GM18868 (cell line): Measurements from ENCODE around the gene DENND2D.

Experiments used
- ATAC-seq: cut with Tn5 transposase; IDR thresholded peaks from one replicate; pipeline ENCODE4 v1.9.1; 2021; ENCODE audit warnings: mild to moderate bottlenecking, moderate library complexity; ENCODE audit not compliant: unreplicated experiment

The DENND2D gene, protein sequence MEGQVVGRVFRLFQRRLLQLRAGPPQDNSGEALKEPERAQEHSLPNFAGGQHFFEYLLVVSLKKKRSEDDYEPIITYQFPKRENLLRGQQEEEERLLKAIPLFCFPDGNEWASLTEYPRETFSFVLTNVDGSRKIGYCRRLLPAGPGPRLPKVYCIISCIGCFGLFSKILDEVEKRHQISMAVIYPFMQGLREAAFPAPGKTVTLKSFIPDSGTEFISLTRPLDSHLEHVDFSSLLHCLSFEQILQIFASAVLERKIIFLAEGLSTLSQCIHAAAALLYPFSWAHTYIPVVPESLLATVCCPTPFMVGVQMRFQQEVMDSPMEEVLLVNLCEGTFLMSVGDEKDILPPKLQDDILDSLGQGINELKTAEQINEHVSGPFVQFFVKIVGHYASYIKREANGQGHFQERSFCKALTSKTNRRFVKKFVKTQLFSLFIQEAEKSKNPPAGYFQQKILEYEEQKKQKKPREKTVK

DNA sequence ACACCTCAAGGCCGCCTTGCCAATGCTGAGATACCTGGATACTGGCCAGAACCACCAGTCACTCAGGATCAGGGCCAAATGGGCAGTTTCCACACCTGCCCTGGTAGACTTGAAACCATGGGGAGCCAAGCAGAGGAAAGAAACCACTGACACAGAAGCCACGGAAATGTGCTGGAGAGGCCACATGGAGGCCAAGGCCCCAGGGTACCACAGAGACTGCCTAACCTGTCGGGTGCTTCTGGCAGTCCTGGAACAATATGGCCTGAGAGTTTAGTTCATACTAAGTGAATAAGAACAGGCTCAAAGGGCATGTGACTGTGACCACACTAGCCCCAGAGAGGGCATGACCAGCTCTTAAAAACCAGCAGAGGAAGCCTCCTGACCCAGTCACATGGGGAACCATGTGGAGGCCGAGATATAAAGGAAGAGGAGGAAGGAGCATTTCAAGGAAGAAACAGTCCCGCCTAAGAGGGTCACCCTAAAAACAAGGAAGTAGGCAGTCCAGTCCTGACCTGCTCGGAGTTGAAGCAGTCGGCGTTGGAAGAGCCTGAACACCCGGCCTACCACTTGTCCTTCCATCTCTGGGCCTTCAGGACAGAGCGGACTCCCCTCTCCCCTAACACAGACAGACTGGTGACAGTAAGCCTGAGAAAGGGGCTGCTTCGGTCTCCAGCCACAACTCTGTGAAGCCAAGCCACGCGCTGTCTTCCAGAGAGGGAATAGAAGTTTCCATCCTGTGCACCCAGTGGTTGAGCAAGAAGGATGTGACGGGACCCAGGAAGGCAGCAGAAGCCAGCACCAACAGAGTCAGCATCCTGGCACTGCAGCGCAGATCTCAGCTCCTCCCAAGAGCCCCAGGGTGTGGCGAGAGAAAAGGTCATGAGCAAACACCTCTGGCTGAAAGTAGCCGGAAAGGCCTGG, at the start of gene DENND2D:
Gene DENND2D, minus strand, starts transcription at position 766 of the 921 bp plus-strand sequence. Its CDS starts 187 bp downstream, at position 579.
- ATAC-seq: no peak

DNA sequence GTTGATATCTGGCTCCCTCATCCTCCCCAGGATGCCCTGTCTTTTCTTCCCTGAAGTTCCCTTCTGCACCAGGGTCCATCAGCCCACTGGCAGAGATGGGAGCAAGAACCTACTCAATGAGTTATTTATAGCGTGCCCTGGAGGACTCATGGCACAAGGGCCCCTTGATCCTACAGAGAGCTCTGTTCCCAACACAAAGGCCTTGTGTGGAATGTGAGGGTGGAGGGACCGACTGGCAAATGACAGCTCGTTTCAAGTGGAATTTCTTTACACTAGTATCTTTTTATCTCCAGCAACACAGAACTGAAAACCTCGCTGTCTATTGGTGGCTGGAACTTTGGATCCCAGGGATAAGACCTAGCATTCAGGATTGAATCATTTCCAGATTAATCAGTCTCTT, 49.5 kb upstream of the DENND2D start:
- no peak for ATAC-seq

DNA sequence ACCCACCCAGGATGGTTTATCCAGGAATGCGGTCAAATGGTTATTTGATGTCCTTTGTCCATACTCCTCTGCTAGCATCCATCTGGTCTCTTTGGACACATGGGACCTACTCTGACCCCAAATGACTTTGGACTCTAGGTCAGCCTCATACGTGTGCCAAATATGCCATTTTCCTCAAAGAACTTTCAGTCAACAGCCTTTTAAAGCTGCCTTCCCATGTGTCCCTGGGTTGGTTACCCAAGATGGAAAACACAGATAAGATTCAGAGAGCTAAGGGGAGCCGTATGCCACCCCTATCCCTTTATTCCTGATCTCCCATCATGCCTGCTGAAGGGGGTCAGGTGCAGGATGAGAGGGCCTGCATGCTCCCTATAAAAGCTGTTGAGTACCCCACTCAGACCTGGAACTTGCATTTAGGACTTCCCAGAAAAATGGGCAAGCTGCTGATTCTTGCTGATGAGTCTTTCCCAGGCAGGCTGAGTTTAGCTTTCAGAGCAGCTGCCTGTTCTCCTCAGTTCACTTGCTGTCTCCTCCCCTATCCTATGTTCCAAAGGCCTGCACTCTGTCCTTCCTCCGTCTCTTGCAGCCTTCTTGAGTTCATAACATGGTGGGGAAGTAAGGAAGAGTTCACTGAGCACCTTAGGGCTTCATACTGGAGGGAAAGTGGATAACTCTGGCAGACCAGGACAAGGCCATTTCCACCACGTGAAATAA, 46.8 kb upstream of the DENND2D start:
- ATAC-seq: no peak

DNA sequence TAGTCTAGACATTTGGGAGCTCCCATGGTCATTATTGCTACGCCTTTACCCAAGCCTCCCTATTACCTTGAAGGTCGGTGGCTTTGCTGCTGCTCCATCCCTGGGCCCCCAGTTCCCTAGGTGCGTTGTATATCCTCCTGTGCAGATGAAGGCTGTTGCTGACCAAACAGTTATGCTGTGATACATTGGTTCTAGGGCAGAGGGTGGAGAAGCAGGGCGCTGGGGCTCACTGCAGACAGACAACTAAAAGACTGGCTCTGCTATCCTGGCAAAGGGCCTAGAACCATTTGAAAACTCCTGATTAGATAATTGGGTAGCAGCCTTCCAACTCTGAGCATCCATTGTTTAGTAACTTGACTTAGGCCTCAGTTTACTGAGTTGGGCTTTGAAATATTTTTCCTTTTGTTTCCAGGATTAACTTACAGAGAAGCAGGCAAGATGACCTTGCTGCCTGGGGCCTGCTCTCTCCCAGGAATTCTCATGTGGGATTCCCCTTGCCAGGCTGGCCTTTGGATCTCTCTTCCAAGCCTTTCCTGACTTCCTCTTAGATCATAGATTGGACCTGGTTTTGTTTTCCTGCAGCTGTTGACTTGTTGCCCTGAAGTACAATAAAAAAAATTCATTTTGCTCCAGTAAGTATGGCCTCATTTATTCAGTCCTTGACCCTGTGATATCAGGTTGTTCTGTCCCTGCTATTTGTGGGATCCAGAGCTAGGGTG, 42.5 kb upstream of the DENND2D start:
- ATAC-seq: no peak

DNA sequence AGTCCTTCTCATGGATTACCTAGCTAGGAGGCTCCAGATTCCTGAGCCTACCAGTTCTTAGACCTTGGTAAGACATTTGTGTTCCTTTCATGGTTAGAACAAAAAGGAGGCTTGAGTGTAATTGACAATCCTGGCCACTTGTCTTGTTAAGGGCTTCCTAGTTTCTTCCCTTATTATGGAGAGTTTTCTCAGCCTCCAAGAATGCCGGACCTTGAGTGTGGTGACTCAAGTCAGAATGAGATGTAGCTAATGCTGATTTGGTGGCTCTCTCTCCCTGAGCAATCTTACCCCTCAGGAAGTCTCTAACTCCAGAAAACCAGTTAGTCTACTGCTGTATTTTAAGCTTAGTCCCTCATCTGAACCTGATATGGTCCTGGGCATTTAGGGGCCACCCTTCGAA, 41.4 kb upstream of the DENND2D start:
- ATAC-seq: no peak

DNA sequence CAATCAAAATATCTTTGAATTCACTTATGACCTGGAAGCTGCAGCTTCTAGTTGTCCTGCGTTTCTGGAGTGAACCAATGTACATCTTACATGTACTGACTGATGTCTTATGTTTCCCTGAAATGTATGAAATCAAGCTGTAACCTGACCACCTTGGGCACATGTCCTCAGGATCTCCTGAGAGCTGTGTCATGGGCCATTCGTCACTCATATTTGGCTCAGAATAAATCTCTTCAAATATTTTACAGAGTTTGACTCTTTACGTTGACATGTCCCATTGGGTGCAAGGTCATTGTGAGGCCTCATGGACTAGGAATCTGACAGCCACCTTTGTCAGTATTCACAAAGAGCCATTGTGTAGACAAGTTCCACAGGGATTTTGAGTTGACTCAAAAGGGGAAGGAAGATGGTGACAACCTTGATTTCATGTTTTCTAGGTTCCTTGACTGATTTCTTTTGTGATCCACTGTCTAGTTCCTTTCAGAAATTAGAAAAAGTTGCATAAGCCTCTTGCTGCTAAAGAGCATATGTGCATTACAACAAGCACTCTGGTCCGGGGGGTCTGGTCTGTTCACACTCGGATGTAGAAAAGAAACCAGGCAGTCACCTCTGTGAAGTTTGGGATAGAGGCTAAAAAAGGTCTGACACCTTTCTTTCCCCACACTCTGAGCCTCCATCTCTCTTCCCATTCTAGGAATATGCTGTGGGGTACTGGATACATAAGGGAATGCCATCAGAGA, 37.8 kb upstream of the DENND2D start:
- ATAC-seq: no peak

DNA sequence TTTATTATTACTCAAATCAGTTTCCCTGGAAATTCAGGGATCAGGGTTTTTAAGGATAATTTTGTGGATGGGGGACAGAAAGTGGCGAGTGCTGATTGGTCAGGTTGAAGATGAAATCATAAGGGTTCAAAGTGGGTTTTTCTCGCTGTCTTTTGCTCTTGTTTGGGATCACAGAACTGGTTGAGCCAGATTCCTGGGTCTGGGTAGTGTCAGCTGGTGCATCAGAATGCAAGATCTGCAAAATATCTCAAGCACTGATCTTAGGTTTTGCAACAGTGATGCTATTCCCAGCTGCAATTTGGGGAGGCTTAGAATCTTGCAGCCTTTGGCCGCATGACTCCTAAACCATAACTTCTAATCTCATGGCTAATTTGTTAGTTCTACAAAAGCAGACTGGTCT, 36.4 kb upstream of the DENND2D start:
- no peak for ATAC-seq

DNA sequence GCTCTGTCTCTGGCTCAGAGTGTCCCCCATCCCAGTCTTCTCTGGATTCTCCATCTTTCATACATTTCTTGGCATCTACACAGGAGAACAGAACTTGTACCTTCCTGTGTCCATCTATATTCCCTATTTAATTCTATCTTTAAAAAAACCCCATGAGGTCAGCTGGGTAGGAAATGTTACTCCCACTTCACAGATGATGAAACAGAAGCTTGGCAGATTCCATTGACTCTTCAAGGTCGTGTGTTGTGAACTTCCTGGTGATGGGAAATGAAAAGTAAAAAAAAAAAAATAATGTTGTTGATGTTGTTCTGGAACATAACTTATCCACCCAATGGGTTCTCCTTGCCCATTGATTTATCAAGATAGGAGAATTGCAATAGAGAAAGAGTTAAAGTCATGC, 35.9 kb upstream of the DENND2D start:
- ATAC-seq: no peak

DNA sequence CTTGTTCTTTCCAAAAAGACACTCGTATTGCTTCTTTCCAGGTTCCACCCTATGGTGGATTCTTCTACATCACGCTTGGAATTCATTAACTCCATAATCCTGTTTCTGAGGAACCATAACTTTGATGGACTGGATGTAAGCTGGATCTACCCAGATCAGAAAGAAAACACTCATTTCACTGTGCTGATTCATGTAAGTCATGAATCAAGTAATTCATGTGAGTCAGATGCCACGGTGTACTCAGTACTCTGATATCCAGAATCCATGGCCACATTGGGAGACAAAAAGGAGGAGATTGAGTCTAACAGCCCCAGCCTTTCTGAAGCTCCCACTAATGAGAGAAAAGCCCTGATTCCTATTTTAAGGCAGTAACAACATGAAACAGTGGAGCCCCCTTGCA, 34.4 kb upstream of the DENND2D start:
- no peak for ATAC-seq

DNA sequence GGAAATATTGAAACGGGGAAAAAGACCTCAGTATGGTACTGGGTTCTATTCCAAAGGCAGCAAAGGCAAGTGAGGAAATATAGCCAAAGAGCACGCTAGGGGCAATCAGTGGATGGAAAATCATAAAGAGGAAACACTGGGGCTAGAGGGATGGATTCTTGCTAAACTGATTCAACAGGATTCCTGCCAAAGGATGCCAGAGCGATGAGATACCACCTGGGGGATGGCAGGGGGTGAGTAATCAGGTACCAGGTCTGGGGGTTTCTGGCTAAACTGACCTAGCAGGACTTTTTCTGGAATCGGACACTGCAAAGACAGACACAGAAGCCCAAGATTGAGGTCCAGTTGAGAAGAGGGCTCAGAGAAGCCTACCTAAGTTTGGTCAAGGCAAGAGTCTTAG, 33.8 kb upstream of the DENND2D start:
- ATAC-seq: no peak

DNA sequence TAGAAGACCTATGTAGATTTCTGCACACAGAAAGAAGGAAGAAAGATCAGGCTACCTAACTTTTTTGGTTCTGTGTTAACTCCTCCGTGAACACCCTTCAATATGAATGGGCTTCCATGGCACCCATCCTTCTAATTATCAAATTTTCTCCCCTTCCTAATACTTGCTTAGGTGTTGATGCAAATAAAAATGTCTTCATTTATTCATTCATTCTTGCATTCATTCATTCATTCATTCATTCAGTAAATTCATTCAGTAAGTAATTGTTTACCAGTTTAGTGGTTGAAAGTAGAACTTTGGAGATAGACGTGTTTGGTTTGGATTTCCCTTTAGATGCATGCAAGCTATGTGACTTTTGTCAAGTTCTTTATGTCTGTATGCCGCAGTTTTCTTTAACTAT, 31.7 kb upstream of the DENND2D start:
- no peak for ATAC-seq

DNA sequence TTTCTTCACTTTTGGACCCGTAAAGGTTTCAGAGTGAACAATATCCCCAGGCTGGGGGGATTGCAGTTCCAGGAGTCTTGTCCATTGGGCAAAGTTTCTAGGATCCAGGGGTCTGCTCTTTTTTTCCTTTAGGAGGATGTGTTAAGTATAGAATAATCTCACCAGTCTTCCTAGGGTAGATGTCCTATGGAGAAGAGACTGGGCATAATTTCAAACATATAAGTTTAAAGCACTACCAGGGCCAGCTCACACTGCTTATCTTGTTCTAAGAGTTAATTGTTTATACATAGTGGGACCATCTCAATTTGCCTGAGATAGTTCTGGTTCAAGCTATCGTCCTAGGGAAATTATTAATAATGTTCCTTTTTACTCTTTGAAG, 28.3 kb upstream of the DENND2D start:
- no peak for ATAC-seq

DNA sequence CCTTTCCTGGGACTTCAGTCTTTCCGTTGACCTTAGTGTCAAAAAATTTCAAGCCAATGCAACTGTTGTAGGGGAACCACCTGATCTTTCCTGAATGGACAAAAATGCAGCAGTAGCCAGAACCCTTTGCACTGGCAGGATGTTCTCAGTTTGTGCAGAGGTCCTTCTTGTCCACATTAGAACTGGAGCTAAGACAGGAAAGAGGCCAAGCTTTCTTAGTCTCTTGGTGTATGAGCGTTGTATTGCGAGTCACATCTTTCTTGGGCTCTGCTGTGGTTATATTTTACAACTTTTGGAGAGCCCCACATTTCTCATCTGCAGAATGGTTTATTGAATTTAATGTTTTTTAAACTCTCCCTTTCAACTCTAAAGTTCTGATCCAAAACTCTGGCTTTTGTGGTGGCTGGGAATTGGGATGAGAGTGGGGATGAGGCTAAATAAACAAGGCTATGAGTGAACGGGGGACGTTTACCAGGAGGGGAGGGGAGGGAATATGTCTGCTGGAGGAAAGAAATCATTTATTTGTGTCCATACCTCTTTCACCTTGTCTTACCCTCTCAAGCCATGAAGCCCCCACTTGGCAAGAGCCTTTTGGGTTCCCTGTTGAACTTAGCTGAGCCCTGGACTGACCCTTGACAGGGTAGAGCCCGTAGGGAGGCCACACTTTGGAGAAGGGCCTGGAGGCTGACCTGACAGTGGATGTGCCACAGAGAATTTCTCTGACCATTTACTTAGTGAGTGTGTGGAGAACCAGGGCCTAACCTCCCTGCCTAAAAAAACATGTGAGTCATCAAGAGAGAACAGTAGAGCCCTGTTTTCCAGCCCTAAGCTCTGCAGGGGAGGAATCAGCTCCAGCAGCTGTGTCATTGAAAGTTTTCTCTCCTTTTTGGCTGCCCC, 27.7 kb upstream of the DENND2D start:
- ATAC-seq: no peak

DNA sequence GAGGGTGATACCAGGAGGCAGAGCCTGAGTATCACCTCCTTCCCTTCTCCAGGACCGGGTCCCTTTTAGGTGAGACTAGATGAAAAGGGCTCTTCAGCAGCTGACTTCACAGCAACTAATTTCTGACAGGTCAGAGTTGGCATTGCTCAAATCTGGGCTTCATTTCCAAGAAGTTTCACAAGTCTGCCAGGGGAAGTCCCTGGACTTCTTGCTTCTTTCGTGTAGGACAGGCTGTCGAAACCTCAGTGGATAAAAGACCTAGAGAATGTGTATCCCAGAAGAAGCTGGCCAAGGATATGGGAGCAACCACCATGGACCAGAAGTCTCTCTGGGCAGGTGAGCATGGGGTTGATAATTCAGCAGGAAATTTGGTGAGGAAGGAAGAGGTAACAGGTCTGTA, 27.0 kb upstream of the DENND2D start, which contains the start of gene CHI3L2:
Gene CHI3L2, plus strand, starts transcription at position 280 of the 400 bp plus-strand sequence. Its CDS starts 17 bp downstream, at position 297.
- ATAC-seq: no peak

DNA sequence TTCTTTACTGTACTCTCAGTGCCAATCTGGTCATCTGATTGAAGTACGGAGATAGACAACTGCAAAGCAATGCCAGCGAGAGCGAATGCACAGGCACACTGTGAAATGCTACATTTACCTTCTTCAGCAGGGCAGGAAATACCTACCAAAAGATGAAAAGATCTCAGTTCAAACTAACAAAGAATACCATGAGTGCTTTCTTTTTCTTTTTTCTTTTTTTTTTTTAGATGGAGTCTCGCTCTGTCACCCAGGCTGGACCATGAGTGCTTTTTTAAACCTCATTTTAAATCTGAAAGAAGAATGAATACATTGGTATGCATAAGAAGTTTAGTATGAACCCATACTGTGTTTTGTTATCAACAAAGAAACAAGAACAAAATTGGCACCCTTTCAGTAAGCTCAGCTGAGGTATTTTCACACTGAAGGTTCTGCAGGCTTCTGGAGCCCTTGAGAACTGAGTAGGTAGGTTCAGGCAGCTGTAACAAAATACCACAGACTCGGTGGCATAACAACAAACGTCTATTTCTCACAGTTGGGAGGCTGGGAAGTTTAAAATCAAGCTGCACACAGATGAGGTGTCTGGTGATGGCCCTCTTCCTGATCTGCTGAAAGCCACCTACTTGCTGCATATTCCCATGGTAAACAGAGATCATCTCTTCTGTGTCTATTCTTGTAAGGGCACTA, 25.4 kb upstream of the DENND2D start:
- no peak for ATAC-seq

DNA sequence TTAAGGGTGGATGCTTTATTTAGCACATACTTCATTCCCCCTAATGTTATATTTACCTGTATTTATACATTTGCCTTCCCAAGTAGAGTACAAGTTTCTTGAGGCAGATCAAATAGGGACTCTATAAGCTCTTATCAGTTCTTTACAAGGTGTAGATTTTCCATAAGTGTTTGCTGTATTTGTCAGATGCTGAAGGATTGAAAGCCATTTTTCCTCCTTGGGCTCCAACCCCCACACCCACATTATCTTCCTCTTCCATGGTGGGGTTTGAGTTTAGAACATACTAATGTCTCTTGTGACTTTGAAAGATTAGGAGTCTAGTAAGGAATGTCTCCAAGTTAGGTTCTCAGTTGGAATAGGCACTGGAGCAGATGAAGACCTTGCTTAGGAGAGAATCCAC, 24.6 kb upstream of the DENND2D start:
- ATAC-seq: no peak

DNA sequence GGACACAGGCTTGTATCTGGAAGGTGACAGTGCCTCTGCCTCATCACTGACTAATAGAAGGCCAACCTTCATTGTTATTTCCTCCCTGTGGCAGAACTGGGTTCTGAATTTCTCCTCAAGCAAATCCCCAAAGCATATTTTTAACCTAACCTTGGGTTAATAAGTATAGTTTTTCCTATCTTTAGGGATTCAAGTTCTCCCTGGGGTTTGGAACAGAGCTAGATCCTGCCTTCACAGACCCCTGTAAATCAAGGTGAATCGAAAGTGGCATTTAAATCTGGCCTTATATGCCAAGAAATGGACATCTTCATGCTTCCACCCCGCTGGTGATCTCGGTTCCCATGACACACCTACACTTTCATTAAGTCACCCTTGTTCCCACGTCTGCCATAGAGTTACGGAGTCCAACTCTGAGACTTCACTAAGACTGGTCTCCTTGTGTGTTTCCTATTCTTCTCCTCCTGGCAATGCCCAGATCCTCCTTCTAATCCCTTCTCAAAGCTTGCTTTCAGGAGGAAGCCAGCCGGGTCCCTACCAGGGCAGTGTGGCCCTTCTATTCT, 22.8 kb upstream of the DENND2D start:
- no peak for ATAC-seq
